ENCODE data around the gene PATJ. TPM values are rescaled to one million over a fixed set of nuclear protein-coding genes. Genes with fewer than 3 reads are reported as not detected.

The PATJ gene
- total RNA-seq, 1 experiment from 2014 or later = 28.7 TPM

- DNase-seq (no peak), ATAC-seq (no peak)
- no peaks in the 10 kb centered on the region for H3K9me2 ChIP-seq (replicated peaks; ENCODE audit: low read length)
- no peak overlapping the region for H2AFZ ChIP-seq (ENCODE audit: low read length)
- CTCF ChIA-PET = no interaction called here
- H3K4me1 ChIP-seq (ENCODE audit: insufficient read depth, low read length) = no peaks in the 10 kb centered on the region
- H3K27ac ChIP-seq (ENCODE audit: low read length) = no peak overlapping the region
- no peaks in the 10 kb centered on the region for H3K9me3 ChIP-seq (ENCODE audit: low read length)
- H3K9ac ChIP-seq (ENCODE audit: low read length) = no peak overlapping the region
- no peaks in the 10 kb centered on the region for H3K27me3 ChIP-seq (ENCODE audit: low read length)
- no peaks in the 10 kb centered on the region for H3K79me2 ChIP-seq (ENCODE audit: low read length)
- H4K20me1 ChIP-seq (ENCODE audit: low read length) = no peaks in the 10 kb centered on the region
- TF ChIP-seq EZH2 (IDR thresholded peaks at IDR 0.05; ENCODE audit: low read length, unreplicated experiment) (no peak), EZH2phosphoT487 (IDR thresholded peaks at IDR 0.05; ENCODE audit: borderline replicate concordance, low read length) (no peak), CTCF (conservative IDR thresholded peaks at IDR 0.05; ENCODE audit: low read depth, low read length) (no peak)
- POLR2A ChIA-PET (ENCODE audit: unreplicated experiment) = no interaction called here
- no peak overlapping the region for H3K4me2 ChIP-seq (ENCODE audit: low read length)
- no TSS peak for BruUV-seq (replicated peaks)
- H3K36me3 ChIP-seq (ENCODE audit: low read depth, low read length) = no peaks in the 10 kb centered on the region
- intact Hi-C loops (cut with micrococcal nuclease) = no loop called here
- no peaks in the 10 kb centered on the region for H3F3A ChIP-seq (ENCODE audit: low read length, unreplicated experiment)
- no peak overlapping the region for H3K4me3 ChIP-seq (ENCODE audit: low read length)
Observed at GRCh38 chr1:62045574-62045973, 303.3 kb downstream of the PATJ start.

- no peak for TF ChIP-seq EZH2 (IDR thresholded peaks at IDR 0.05; ENCODE audit: low read length, unreplicated experiment)
- no peak for TF ChIP-seq CTCF (conservative IDR thresholded peaks at IDR 0.05; ENCODE audit: low read depth, low read length)
- no peak for TF ChIP-seq EZH2phosphoT487 (IDR thresholded peaks at IDR 0.05; ENCODE audit: borderline replicate concordance, low read length)
- H3K4me1 ChIP-seq (ENCODE audit: insufficient read depth, low read length) = no peaks in the 10 kb centered on the region
- intact Hi-C loops (cut with micrococcal nuclease) = no loop called here
- no peaks in the 10 kb centered on the region for H3K9me3 ChIP-seq (ENCODE audit: low read length)
- no peaks in the 10 kb centered on the region for H3K36me3 ChIP-seq (ENCODE audit: low read depth, low read length)
- no peaks in the 10 kb centered on the region for H4K20me1 ChIP-seq (ENCODE audit: low read length)
- BruUV-seq (replicated peaks) = no TSS peak
- H3K9ac ChIP-seq (ENCODE audit: low read length) = no peak overlapping the region
- no peaks in the 10 kb centered on the region for H3K9me2 ChIP-seq (replicated peaks; ENCODE audit: low read length)
- no peak for ATAC-seq
- ChIA-PET POLR2A (ENCODE audit: unreplicated experiment) (no interaction called here), CTCF (no interaction called here)
- no peak overlapping the region for H3K27ac ChIP-seq (ENCODE audit: low read length)
- no peaks in the 10 kb centered on the region for H3K27me3 ChIP-seq (ENCODE audit: low read length)
- no peaks in the 10 kb centered on the region for H3K79me2 ChIP-seq (ENCODE audit: low read length)
- no peak overlapping the region for H3K4me3 ChIP-seq (ENCODE audit: low read length)
- no peak overlapping the region for H2AFZ ChIP-seq (ENCODE audit: low read length)
- DNase-seq = no peak
- H3F3A ChIP-seq (ENCODE audit: low read length, unreplicated experiment) = no peaks in the 10 kb centered on the region
- H3K4me2 ChIP-seq (ENCODE audit: low read length) = no peak overlapping the region
Observed at GRCh38 chr1:62046927-62047326, 304.6 kb downstream of the PATJ start.

DNA sequence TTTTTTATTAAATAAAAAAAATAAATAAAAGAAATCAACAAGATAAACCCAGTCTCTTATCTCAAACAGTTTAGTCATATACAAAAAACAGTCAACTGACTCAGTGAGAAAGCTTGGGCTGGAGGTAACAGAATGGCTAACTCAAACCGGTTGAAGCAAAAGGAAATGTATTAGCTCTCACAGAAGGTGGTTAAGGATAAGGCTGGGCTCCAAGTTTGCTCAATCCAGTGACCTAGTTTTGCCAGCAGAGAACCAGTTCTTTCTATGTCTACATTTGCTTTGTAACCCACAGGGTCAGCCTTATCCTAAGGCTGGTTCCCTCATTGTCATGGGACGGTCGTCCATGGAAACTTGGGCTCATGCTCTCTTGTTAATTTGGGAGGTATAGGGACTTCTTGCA lies 307.9 kb downstream of the PATJ start:
- no peaks in the 10 kb centered on the region for H3K4me1 ChIP-seq (ENCODE audit: insufficient read depth, low read length)
- H3K9ac ChIP-seq (ENCODE audit: low read length) = no peak overlapping the region
- H3K36me3 ChIP-seq (ENCODE audit: low read depth, low read length) = no peaks in the 10 kb centered on the region
- H3K4me2 ChIP-seq (ENCODE audit: low read length) = no peak overlapping the region
- no peaks in the 10 kb centered on the region for H3F3A ChIP-seq (ENCODE audit: low read length, unreplicated experiment)
- H3K4me3 ChIP-seq (ENCODE audit: low read length) = no peak overlapping the region
- intact Hi-C loops (cut with micrococcal nuclease) = no loop called here
- POLR2A ChIA-PET (ENCODE audit: unreplicated experiment) = no interaction called here
- no TSS peak for BruUV-seq (replicated peaks)
- no peaks in the 10 kb centered on the region for H4K20me1 ChIP-seq (ENCODE audit: low read length)
- no peak overlapping the region for H3K27ac ChIP-seq (ENCODE audit: low read length)
- no peaks in the 10 kb centered on the region for H3K9me3 ChIP-seq (ENCODE audit: low read length)
- CTCF ChIA-PET = no interaction called here
- TF ChIP-seq CTCF (conservative IDR thresholded peaks at IDR 0.05; ENCODE audit: low read depth, low read length) (no peak), EZH2phosphoT487 (IDR thresholded peaks at IDR 0.05; ENCODE audit: borderline replicate concordance, low read length) (no peak), EZH2 (IDR thresholded peaks at IDR 0.05; ENCODE audit: low read length, unreplicated experiment) (no peak)
- no peak overlapping the region for H2AFZ ChIP-seq (ENCODE audit: low read length)
- no peak for ATAC-seq
- no peaks in the 10 kb centered on the region for H3K79me2 ChIP-seq (ENCODE audit: low read length)
- no peaks in the 10 kb centered on the region for H3K27me3 ChIP-seq (ENCODE audit: low read length)
- DNase-seq = no peak
- H3K9me2 ChIP-seq (replicated peaks; ENCODE audit: low read length) = no peaks in the 10 kb centered on the region
